Measurements from ENCODE around the gene GABRR2.

DNA sequence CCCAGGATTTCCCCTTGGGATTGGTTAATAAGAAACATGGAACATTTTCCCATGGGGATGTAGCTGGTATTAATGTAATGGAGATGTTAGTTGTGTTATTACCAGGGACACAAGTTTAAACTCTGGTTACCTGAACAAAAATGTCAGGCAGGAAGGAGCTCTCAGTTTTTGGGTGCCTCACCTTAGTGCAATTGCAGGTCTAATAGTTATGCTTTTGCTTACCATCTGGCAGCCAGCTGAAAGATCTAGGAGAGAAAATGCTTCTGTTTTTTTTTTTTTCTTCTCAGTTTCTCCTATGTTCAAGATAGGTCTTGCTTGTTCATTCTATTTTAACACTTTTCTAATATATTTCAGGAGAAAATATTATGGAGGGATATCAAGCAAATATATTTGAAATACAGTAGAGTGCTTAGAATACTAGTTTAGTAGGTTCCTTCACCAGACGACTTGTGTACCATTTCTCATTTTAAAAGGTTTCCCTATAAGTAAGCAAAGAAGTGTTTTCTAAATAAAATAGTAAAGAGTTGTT is 41.6 kb upstream of the GABRR2 start:
- TF ChIP-seq EZH2 (IDR thresholded peaks at IDR 0.05; ENCODE audit: low read length, unreplicated experiment) (no peak), CTCF (conservative IDR thresholded peaks at IDR 0.05; ENCODE audit: low read depth, low read length) (no peak), EZH2phosphoT487 (IDR thresholded peaks at IDR 0.05; ENCODE audit: borderline replicate concordance, low read length) (no peak)
